IMR-90 (cell line): ENCODE results near the gene POU2AF1.

ENCODE experiments used
- BHLHE40 ChIP-seq: fragments of 150-350 bp; IDR thresholded peaks from 2 replicates; pipeline ENCODE4 v1.6.1; 2016; ENCODE audit warnings: mild to moderate bottlenecking, low read depth, low read length
- CHD1 ChIP-seq: IDR thresholded peaks from 2 replicates; pipeline ENCODE4 v1.6.1; 2012; ENCODE audit warnings: low read depth, low read length, improper control_type of control experiment
- MAFK ChIP-seq: IDR thresholded peaks from 2 replicates; pipeline ENCODE4 v1.6.1; 2012; ENCODE audit warnings: low read depth, low read length, improper control_type of control experiment
- MXI1 ChIP-seq: IDR thresholded peaks from 2 replicates; pipeline ENCODE4 v1.6.1; 2012; ENCODE audit warnings: low read depth, mild to moderate bottlenecking, low read length, moderate library complexity, borderline replicate concordance
- POLR2A ChIP-seq: IDR thresholded peaks from 2 replicates; pipeline ENCODE4 v1.6.1; 2012; ENCODE audit warnings: mild to moderate bottlenecking, low read depth, low read length
- RAD21 ChIP-seq: IDR thresholded peaks from 2 replicates; pipeline ENCODE4 v1.6.1; 2012; ENCODE audit warnings: low read length, improper control_type of control experiment
- RFX5 ChIP-seq: IDR thresholded peaks from 2 replicates; pipeline ENCODE4 v1.8.0; 2012; ENCODE audit warnings: low read depth, mild to moderate bottlenecking, low read length, moderate library complexity
- SMC3 ChIP-seq: fragments of 150-350 bp; IDR thresholded peaks from 2 replicates; pipeline ENCODE4 v1.6.1; 2016; ENCODE audit warnings: low read depth, mild to moderate bottlenecking, antibody characterized with exemption, low read length, moderate library complexity
- TF ChIP-seq, protein P1 (sequence below): fragments of 150-350 bp; IDR thresholded peaks from 2 replicates; pipeline ENCODE4 v1.6.1; 2017; ENCODE audit warnings: mild to moderate bottlenecking, antibody characterized with exemption, low read length, low read depth
- TF ChIP-seq, protein P2 (sequence below): conservative IDR thresholded peaks from 2 replicates; pipeline ENCODE4 v1.5.1; 2012; ENCODE audit warnings: mild to moderate bottlenecking, low read depth, low read length, improper control_type of control experiment

DNA sequence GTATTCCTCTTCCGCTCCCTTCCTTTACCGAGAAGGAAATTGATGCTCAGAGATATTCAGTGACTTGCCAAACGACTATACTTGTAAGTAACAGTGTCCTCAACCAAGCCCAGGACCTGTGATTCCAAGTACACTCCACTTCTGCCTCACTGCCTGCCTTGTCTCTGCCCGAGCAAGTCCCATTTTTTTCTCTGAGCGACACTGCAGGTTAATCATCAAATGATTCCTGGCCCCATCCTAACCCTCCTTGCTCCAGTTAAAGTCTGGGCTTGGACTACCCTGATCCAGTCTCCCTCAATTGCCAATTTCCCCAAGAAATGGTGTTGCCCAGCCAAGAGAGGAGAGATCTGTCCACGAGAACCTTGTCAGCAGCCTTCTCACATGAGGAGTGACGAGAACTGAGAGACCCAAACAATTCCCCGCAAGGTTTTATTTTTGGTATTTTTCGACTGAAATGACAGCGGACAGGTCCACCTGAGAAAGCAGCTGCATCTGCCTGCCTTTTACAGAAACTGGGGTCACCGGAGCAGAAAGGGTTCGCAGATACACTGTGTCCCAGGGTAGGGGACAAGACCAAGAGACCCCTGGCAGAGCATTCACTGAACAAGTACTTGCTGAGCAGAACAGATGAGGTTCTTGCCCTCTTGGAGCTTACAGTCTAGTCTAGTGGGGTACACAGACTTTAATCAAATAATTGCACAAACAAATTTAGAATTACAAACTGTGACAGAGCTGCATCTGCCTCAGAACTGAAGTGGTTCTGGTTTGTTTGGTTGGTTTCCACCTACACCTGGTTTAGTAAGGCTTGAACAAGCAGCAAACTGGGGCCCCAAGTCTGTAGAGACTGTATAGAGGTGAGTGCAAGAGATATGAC is 11.4 kb downstream of the POU2AF1 start:
- no peak for TF ChIP-seq POLR2A
- TF ChIP-seq BHLHE40 = no peak
- TF ChIP-seq SMC3 = no peak
- no peak for TF ChIP-seq RAD21
- TF ChIP-seq, protein P1, sequence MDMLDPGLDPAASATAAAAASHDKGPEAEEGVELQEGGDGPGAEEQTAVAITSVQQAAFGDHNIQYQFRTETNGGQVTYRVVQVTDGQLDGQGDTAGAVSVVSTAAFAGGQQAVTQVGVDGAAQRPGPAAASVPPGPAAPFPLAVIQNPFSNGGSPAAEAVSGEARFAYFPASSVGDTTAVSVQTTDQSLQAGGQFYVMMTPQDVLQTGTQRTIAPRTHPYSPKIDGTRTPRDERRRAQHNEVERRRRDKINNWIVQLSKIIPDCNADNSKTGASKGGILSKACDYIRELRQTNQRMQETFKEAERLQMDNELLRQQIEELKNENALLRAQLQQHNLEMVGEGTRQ = no peak
- TF ChIP-seq, protein P2, sequence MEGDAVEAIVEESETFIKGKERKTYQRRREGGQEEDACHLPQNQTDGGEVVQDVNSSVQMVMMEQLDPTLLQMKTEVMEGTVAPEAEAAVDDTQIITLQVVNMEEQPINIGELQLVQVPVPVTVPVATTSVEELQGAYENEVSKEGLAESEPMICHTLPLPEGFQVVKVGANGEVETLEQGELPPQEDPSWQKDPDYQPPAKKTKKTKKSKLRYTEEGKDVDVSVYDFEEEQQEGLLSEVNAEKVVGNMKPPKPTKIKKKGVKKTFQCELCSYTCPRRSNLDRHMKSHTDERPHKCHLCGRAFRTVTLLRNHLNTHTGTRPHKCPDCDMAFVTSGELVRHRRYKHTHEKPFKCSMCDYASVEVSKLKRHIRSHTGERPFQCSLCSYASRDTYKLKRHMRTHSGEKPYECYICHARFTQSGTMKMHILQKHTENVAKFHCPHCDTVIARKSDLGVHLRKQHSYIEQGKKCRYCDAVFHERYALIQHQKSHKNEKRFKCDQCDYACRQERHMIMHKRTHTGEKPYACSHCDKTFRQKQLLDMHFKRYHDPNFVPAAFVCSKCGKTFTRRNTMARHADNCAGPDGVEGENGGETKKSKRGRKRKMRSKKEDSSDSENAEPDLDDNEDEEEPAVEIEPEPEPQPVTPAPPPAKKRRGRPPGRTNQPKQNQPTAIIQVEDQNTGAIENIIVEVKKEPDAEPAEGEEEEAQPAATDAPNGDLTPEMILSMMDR = no peak
- no peak for TF ChIP-seq RFX5
- TF ChIP-seq CHD1 = no peak
- no peak for TF ChIP-seq MAFK
- no peak for TF ChIP-seq MXI1
